Stomach (tissue), 9 donors: ENCODE results near the gene ZNF93. TPM values are rescaled to one million over a fixed set of nuclear protein-coding genes. Genes with fewer than 3 reads are reported as not detected.
"Not testable (repeated sequence)": the region's sequence is repeated elsewhere in the genome, so short reads cannot be mapped to it uniquely, and the experiment has no call there.

Experiments
- DNase-seq, 2 donors: peaks; one replicate each; pipeline versions ENCODE4 v3.0.0 to v3.0.0-alpha.2; 2013 to 2019
- H3K27ac ChIP-seq, 5 donors: fragments of 200-600 bp in 4 of 5; sonication (generic) in 4 of 5; one replicate each; pipeline ENCODE4 v1.5.1; 2013 to 2019; ENCODE audit warnings: mild to moderate bottlenecking in 1 of 5, moderate library complexity in 1 of 5
- H3K27me3 ChIP-seq, 3 donors: fragments of 200-600 bp; sonication (generic); one replicate each; pipeline ENCODE4 v1.5.1; 2017 to 2019; ENCODE audit warnings: mixed run types in 1 of 3
- H3K36me3 ChIP-seq, 4 donors: fragments of 200-600 bp; sonication (generic); 1 replicate in 3 of 4; 2 replicates in 1 of 4; pipeline ENCODE4 v1.5.1; 2016 to 2019
- H3K4me1 ChIP-seq, 4 donors: fragments of 200-600 bp; sonication (generic); one replicate each; pipeline ENCODE4 v1.5.1; 2016 to 2019
- H3K4me3 ChIP-seq, 4 donors: fragments of 200-600 bp; sonication (generic) in 3 of 4; one replicate each; pipeline ENCODE4 v1.5.1; 2016 to 2019; ENCODE audit warnings: mild to moderate bottlenecking in 1 of 4
- H3K9me3 ChIP-seq, 4 donors: fragments of 200-600 bp; sonication (generic); one replicate each; pipeline ENCODE4 v1.5.1; 2016 to 2019
- EP300 ChIP-seq: sonication (generic); formaldehyde crosslinking; IDR thresholded peaks from one replicate; pipeline ENCODE4 v1.6.1; 2017; ENCODE audit warnings: antibody characterized with exemption
- POLR2A ChIP-seq, 4 donors: fragments of 450-650 bp; IDR thresholded peaks; one replicate each; pipeline ENCODE4 v1.6.1; 2016; ENCODE audit warnings: antibody characterized with exemption in 4 of 4, control low read depth in 2 of 4, mild to moderate bottlenecking in 1 of 4, moderate library complexity in 1 of 4
- POLR2AphosphoS5 ChIP-seq, 3 donors: sonication (generic); formaldehyde crosslinking; IDR thresholded peaks; one replicate each; pipeline ENCODE4 v1.6.1; 2016; ENCODE audit warnings: antibody characterized with exemption in 3 of 3
- WGBS, 5 donors: extraction: QIAGEN DNeasy Blood & Tissue Kit in 3 of 5; methylation state at CpG; one replicate each; pipeline versions ENCODE4 v1.1.5 to v1.1.7; 2013 to 2018; 5-methylcytosine and 5-hydroxymethylcytosine counted together
- intact Hi-C: fragments of 100-400 bp; cut with DNase I; formaldehyde crosslinking; loops from one replicate; pipeline ENCODE4 v1.15.1; 2023; ENCODE audit warnings: low total_unique reads
- polyA plus RNA-seq, 3 donors: library from polyadenylated mRNA; stranded (reverse); fragments of 200-250 nt; gene quantifications; one replicate each; pipeline ENCODE4 v1.2.3, GENCODE V29; 2013
- total RNA-seq, 5 donors: library from RNA; depleted of rRNA; stranded (reverse); fragments of >200 nt; gene quantifications; one replicate each; pipeline versions ENCODE4 v1.1.0 to v1.2.3, GENCODE V29; 2014 to 2016
- TF ChIP-seq, protein P1 (sequence below), 7 experiments: fragments of 450-650 bp in 4 of 7; fragments of 200-600 bp in 3 of 7; sonication (generic) in 3 of 7; IDR thresholded peaks; one replicate each; pipeline ENCODE4 v1.5.1; 2016 to 2019; ENCODE audit warnings: antibody characterized with exemption in 7 of 7, control low read depth in 2 of 7, mild to moderate bottlenecking in 1 of 7
- donor health status: healthy with polysubstance abuse.
- donor health status: Bipolar disorder and iron deficiency.
- donor health status: healthy.

Gene ZNF93
- total and polyA plus RNA-seq, 8 donors = 0.45 to 9.2 (median 2.7) TPM; not detected in 2

- 0 to 1% (median 1%) methylated on average over 9 of the region's 9 CpGs for WGBS, 5 donors
- peak in 1 of 2 donors; percentile 67 for DNase-seq
- Histone ChIP-seq H3K36me3 (no peaks in the 10 kb centered on the region), H3K9me3 (peaks cover 0 to 38% (median 22%) of the 10 kb centered on the region in 4 donors), H3K27me3 (no peaks in the 10 kb centered on the region), H3K4me1 (peaks cover 0 to 19% (median 9%) of the 10 kb centered on the region in 4 donors), H3K4me3 (peak overlapping the region; percentile 65 to 89 (median 72)), H3K27ac (peak overlapping the region; percentile 77 to 93 (median 89))
- TF ChIP-seq EP300 (no peak), POLR2A (IDR thresholded peaks at IDR 0.05) (no peak), POLR2AphosphoS5 (IDR thresholded peaks at IDR 0.05) (no peak)
- TF ChIP-seq, protein P1, sequence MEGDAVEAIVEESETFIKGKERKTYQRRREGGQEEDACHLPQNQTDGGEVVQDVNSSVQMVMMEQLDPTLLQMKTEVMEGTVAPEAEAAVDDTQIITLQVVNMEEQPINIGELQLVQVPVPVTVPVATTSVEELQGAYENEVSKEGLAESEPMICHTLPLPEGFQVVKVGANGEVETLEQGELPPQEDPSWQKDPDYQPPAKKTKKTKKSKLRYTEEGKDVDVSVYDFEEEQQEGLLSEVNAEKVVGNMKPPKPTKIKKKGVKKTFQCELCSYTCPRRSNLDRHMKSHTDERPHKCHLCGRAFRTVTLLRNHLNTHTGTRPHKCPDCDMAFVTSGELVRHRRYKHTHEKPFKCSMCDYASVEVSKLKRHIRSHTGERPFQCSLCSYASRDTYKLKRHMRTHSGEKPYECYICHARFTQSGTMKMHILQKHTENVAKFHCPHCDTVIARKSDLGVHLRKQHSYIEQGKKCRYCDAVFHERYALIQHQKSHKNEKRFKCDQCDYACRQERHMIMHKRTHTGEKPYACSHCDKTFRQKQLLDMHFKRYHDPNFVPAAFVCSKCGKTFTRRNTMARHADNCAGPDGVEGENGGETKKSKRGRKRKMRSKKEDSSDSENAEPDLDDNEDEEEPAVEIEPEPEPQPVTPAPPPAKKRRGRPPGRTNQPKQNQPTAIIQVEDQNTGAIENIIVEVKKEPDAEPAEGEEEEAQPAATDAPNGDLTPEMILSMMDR (IDR thresholded peaks at IDR 0.05) = no peak
- intact Hi-C loops = no loop called here
Observed at GRCh38 chr19:19900139-19900728, 512 bp upstream of the ZNF93 start.

- H3K9me3 ChIP-seq = peaks cover 0 to 15% (median 1%) of the 10 kb centered on the region in 4 donors
- H3K4me3 ChIP-seq, H3K27ac ChIP-seq, H3K36me3 ChIP-seq, DNase-seq, H3K27me3 ChIP-seq, intact Hi-C loops, H3K4me1 ChIP-seq: not testable (repeated sequence)
- WGBS, 5 donors = 68 to 84% (median 78%) methylated on average over 3 of the region's 3 CpGs
Observed at GRCh38 chr19:19907551-19907950, 6.8 kb downstream of the ZNF93 start.

DNA sequence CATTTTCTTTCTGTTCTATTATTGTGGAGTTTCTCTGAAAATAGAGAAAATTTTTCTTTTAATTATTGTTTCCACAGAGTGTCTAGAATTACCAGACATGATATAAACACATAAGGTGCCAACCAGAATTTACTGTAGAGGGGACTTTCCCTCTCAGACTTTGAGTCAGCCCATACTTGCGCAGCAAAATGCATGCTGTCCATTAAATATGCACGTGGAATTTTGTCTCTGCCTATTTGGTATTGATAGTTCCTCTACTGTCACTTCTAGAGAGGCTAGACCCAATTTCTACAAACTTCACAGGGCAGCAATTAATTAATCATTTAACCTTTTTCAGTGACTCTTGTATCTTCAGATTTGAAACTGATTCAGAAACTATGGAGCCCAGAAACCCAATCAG is 8.9 kb downstream of the ZNF93 start:
- Histone ChIP-seq H3K4me1 (peaks cover 0 to 5% (median 0%) of the 10 kb centered on the region in 4 donors), H3K4me3 (no peak overlapping the region), H3K27ac (no peak overlapping the region), H3K27me3 (no peaks in the 10 kb centered on the region), H3K36me3 (peaks cover 0 to 6% (median 0%) of the 10 kb centered on the region in 4 donors), H3K9me3 (peaks cover 0 to 15% (median 1%) of the 10 kb centered on the region in 4 donors)
- intact Hi-C loops = no loop called here
- WGBS, 5 donors = 79 to 96% (median 94%) methylated on average over 2 of the region's 2 CpGs
- TF ChIP-seq POLR2AphosphoS5 (IDR thresholded peaks at IDR 0.05) (no peak), EP300 (no peak), POLR2A (IDR thresholded peaks at IDR 0.05) (no peak)
- TF ChIP-seq, protein P1 (IDR thresholded peaks at IDR 0.05) = no peak
- DNase-seq = no peak

GRCh38 chr19:19911150-19911549 is 10.4 kb downstream of the ZNF93 start:
- peaks cover 0 to 15% (median 1%) of the 10 kb centered on the region in 4 donors for H3K9me3 ChIP-seq
- intact Hi-C loops = no loop called here
- DNase-seq = no peak
- peaks cover 0 to 5% (median 0%) of the 10 kb centered on the region in 4 donors for H3K4me1 ChIP-seq
- peaks cover 0 to 10% (median 4%) of the 10 kb centered on the region in 4 donors for H3K36me3 ChIP-seq
- TF ChIP-seq POLR2A (IDR thresholded peaks at IDR 0.05) (no peak), POLR2AphosphoS5 (IDR thresholded peaks at IDR 0.05) (no peak), EP300 (no peak)
- TF ChIP-seq, protein P1 (IDR thresholded peaks at IDR 0.05) = no peak
- no peak overlapping the region for H3K4me3 ChIP-seq
- no peak overlapping the region for H3K27ac ChIP-seq
- H3K27me3 ChIP-seq = no peaks in the 10 kb centered on the region
- WGBS, 5 donors = 53 to 69% (median 59%) methylated on average over 1 of the region's 1 CpG

GRCh38 chr19:19914596-19914995 is 13.8 kb downstream of the ZNF93 start:
- Histone ChIP-seq H3K9me3 (peaks cover 0 to 17% (median 0%) of the 10 kb centered on the region in 4 donors), H3K36me3 (peaks cover 8 to 27% (median 13%) of the 10 kb centered on the region in 4 donors), H3K27me3 (no peaks in the 10 kb centered on the region), H3K4me1 (no peaks in the 10 kb centered on the region), H3K27ac (no peak overlapping the region), H3K4me3 (no peak overlapping the region)
- intact Hi-C loops = no loop called here
- WGBS, 5 donors = 78 to 95% (median 86%) methylated on average over 3 of the region's 3 CpGs
- TF ChIP-seq POLR2AphosphoS5 (IDR thresholded peaks at IDR 0.05) (no peak), POLR2A (IDR thresholded peaks at IDR 0.05) (no peak), EP300 (no peak)
- TF ChIP-seq, protein P1 (IDR thresholded peaks at IDR 0.05) = no peak
- DNase-seq = no peak
